IgD-negative memory B cell (primary cell): Measurements from ENCODE around the gene TMEM144. TPM values are rescaled to one million over a fixed set of nuclear protein-coding genes. Genes with fewer than 3 reads are reported as not detected.
A peak's percentile ranks its signal among the peaks of the same experiment; 100 is the strongest.
"Not testable (repeated sequence)": the region's sequence is repeated elsewhere in the genome, so short reads cannot be mapped to it uniquely, and the experiment has no call there.

Experiments used
- H3K27ac Mint-ChIP-seq, 3 donors: one replicate each; pipeline ENCODE4 v1.8.0; 2020 to 2022; ENCODE audit warnings: mild to moderate bottlenecking in 3 of 3, mixed read lengths in 3 of 3, moderate library complexity in 1 of 3
- H3K27me3 Mint-ChIP-seq: one replicate; pipeline ENCODE4 v1.8.0; 2021; ENCODE audit warnings: mixed read lengths
- H3K36me3 Mint-ChIP-seq: one replicate; pipeline ENCODE4 v1.8.0; 2020; ENCODE audit warnings: mild to moderate bottlenecking, mixed read lengths
- H3K4me1 Mint-ChIP-seq, 3 donors: one replicate each; pipeline ENCODE4 v1.8.0; 2020 to 2022; ENCODE audit warnings: mixed read lengths in 3 of 3, mild to moderate bottlenecking in 1 of 3
- H3K4me3 Mint-ChIP-seq, 4 donors: one replicate each; pipeline ENCODE4 v1.8.0; 2020 to 2022; ENCODE audit warnings: mild to moderate bottlenecking in 4 of 4, mixed read lengths in 4 of 4, moderate library complexity in 3 of 4
- H3K9me3 Mint-ChIP-seq, 3 donors: one replicate each; pipeline ENCODE4 v1.8.0; 2020 to 2021; ENCODE audit warnings: mixed read lengths in 3 of 3, mild to moderate bottlenecking in 1 of 3
- polyA plus RNA-seq: library from polyadenylated mRNA; unstranded; fragments of 300-500 nt; fragmentation: Illumina TruSeq; gene quantifications from one replicate; pipeline ENCODE4 v1.2.3, GENCODE V29; 2021

TMEM144 gene
- polyA plus RNA-seq, 1 donor from 2014 or later: not detected

DNA sequence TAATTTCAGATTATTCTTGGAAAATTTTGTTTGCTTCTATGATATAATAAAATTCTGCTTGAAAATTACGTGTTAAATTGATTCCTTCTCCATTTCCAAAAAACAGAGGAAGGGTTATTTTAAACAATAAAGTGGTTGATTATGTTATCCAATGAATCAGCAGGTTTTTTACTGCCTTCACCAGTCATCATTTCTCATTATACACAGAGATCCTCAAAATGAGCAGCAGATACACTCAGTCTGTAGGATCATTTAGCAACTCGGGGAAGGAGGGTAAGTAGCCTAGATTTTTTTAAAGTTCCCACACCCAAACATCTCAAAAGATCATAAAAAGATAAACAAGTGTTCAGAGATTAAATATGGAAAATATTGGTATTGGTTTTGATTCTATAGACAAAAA lies 6.8 kb upstream of the TMEM144 start:
- Mint-ChIP-seq H3K27me3 (no peaks in the 10 kb centered on the region), H3K27ac (no peak overlapping the region), H3K36me3 (peaks cover 2% of the 10 kb centered on the region), H3K4me3 (no peak overlapping the region), H3K9me3 (peaks cover 0 to 4% (median 3%) of the 10 kb centered on the region in 3 donors), H3K4me1 (peaks cover 0 to 1% (median 0%) of the 10 kb centered on the region in 3 donors)

DNA sequence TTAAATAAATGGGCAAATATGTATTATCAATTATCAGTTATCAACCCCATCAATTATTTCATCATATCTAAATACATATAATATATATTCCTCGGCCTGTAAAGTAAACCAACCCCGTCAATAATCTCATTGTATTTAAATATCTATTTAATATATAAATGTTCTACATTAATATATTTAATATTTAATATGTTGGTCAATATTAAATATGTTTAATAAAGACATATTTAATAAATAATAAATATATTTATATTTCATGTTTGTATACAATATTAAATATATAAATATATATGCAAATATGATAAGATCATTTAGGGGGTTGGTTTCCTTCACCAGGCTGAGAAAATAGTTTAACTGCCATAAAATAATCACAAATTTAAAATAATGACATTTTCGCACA lies 6.4 kb upstream of the TMEM144 start:
- no peak overlapping the region for H3K27ac Mint-ChIP-seq
- H3K36me3 Mint-ChIP-seq: peaks cover 2% of the 10 kb centered on the region
- H3K27me3 Mint-ChIP-seq: no peaks in the 10 kb centered on the region
- H3K4me3 Mint-ChIP-seq: no peak overlapping the region
- H3K9me3 Mint-ChIP-seq: peaks cover 0 to 4% (median 3%) of the 10 kb centered on the region in 3 donors
- H3K4me1 Mint-ChIP-seq: peaks cover 0 to 2% (median 0%) of the 10 kb centered on the region in 3 donors

DNA sequence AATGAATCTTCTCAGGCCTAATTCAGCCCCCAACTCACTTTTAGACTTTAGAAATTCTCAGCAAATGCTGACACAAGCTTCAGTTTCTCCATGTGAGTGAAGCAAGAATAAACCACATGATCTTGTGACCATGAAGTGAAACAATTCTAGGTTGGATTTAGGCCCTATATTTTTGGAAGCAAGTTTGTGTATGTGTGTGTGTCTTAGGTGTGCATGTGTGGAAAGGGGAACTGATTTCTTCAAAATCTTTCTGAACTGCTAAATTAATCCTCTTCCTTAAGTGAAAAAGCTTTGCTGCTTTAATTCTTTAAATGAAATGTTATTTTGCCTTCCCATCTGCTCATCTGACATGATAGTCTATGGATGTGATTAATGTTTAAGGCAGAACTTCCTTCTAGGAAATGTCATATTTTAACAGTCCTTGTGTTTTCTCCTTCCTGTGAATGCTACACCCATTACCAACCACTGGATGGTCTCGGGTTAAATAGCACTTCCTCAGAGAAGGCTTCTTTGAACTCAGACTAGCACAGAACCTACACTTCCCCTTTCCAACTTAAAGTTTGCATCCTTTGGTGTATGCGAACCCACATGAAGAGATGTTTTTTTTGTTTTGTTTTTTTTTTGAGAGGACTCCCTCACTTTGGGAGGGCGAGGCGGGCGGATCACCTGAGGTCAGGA lies 1.2 kb upstream of the TMEM144 start:
- Mint-ChIP-seq H3K27ac (no peak overlapping the region), H3K27me3 (peaks cover 10% of the 10 kb centered on the region), H3K9me3 (peaks cover 0 to 4% (median 3%) of the 10 kb centered on the region in 3 donors), H3K36me3 (peaks cover 2% of the 10 kb centered on the region), H3K4me1 (peaks cover 0 to 7% (median 0%) of the 10 kb centered on the region in 3 donors), H3K4me3 (no peak overlapping the region)

DNA sequence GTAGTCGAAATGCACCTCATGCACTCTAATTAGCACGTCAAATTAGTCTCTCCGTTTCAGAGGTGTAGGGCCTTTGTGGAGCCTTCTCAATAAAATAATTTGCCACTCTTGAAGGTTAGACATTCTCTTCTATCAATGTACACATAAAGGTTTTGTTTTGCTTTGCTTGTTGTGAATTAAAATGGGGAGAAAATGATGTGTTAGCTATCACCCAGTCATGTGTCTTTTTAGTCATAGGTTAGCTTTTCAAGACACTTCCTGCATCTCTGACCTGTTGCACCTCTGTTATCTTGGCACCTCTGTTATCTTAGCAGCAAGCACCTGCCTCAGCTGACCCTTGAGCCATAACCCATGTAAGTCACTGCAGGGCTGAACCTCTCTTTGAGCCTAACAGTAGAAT lies 936 bp downstream of the TMEM144 start:
- H3K27ac Mint-ChIP-seq: no peak overlapping the region
- H3K36me3 Mint-ChIP-seq: no peaks in the 10 kb centered on the region
- H3K4me1 Mint-ChIP-seq: peaks cover 0 to 7% (median 0%) of the 10 kb centered on the region in 3 donors
- H3K4me3 Mint-ChIP-seq: no peak overlapping the region
- peaks cover 0 to 2% (median 0%) of the 10 kb centered on the region in 3 donors for H3K9me3 Mint-ChIP-seq
- peaks cover 10% of the 10 kb centered on the region for H3K27me3 Mint-ChIP-seq

DNA sequence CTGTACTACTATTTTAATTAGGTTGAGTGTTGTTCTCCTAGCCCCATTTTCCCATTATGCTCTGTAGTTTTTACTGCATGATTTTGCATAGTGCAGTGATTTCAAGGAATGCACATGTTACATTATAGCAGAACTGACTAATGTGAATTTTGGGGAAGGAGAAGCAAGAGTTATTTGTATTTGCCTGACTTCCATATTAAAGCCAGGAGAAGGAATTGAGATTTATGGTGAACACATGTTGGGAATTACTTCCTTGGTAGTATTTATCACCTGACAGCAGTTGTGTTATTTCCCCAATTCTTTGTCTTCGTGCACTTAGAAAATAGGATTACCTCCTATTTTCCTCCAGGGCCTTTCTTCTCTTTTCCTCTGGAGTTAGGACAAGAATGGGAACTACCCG lies 3.2 kb downstream of the TMEM144 start:
- H3K4me1 Mint-ChIP-seq: peaks cover 0 to 7% (median 0%) of the 10 kb centered on the region in 3 donors
- H3K27ac Mint-ChIP-seq: no peak overlapping the region
- H3K36me3 Mint-ChIP-seq: no peaks in the 10 kb centered on the region
- no peaks in the 10 kb centered on the region for H3K9me3 Mint-ChIP-seq
- no peak overlapping the region for H3K4me3 Mint-ChIP-seq
- H3K27me3 Mint-ChIP-seq: peaks cover 13% of the 10 kb centered on the region

DNA sequence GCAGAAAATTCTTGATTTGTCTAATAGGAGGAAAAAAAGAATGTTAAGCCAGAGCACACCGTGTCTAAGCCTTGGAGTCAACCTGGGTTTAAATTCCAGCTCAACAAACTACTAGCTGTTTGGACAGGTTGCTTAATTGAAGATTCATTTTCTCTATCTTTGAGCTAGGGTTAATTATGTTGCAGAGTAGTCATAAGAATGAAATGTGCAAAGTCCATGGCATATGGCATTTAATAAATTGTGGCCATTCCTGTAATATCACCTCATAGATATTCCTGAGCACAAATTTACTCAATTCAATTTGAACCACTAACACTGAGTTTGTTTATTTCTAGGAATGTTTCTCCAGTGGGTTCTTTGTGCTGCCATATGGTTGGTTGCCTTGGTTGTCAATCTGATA lies 4.6 kb downstream of the TMEM144 start:
- H3K27me3 Mint-ChIP-seq: peaks cover 13% of the 10 kb centered on the region
- H3K36me3 Mint-ChIP-seq: no peaks in the 10 kb centered on the region
- H3K4me1 Mint-ChIP-seq: peaks cover 0 to 2% (median 0%) of the 10 kb centered on the region in 3 donors
- H3K27ac Mint-ChIP-seq: no peak overlapping the region
- H3K4me3 Mint-ChIP-seq: no peak overlapping the region
- peaks cover 0 to 1% (median 0%) of the 10 kb centered on the region in 3 donors for H3K9me3 Mint-ChIP-seq

DNA sequence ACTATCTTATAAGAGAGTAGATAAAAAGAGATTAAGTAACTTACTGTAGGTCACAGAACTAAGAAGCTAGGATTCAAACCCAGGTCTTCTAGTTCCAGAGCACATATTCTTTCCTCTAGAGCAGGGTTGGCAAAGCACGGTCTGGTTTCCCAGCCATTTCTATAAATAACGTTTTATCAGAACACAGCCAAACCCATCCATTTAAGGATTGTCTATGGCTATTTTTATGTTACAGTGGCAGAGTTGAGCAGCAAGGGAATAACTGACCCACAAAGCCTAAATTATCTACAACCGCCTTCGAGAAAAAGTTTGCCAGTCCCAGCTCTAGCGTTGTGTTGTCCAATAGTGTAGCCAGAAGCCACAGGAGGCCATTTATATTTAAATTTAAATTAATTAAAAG lies 7.5 kb downstream of the TMEM144 start:
- peaks cover 5% of the 10 kb centered on the region for H3K27me3 Mint-ChIP-seq
- H3K27ac Mint-ChIP-seq: no peak overlapping the region
- H3K4me3 Mint-ChIP-seq: no peak overlapping the region
- H3K9me3 Mint-ChIP-seq: peaks cover 0 to 1% (median 0%) of the 10 kb centered on the region in 3 donors
- H3K4me1 Mint-ChIP-seq: no peaks in the 10 kb centered on the region
- no peaks in the 10 kb centered on the region for H3K36me3 Mint-ChIP-seq

DNA sequence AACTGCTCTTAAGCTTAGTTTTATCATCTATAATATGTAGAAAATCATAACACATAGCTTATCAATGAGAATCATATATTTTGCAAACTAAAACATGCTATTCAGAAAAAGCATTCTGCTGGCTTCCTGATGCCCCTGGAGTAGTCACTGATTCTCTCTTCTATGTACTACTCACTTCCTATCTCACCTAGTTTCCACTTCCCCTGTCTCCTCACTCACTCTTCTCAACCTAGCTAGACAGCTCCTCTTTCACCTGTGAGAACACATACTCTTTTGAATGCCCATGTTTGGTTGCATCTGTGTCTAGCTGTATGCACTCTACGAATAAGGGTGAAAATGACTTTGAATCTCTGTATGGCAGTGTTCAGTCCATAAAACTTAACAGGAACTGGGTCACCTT lies 9.3 kb downstream of the TMEM144 start:
- H3K4me1 Mint-ChIP-seq: peaks cover 0 to 2% (median 0%) of the 10 kb centered on the region in 3 donors
- H3K36me3 Mint-ChIP-seq: no peaks in the 10 kb centered on the region
- H3K27ac Mint-ChIP-seq: no peak overlapping the region
- H3K9me3 Mint-ChIP-seq: peaks cover 0 to 1% (median 0%) of the 10 kb centered on the region in 3 donors
- no peak overlapping the region for H3K4me3 Mint-ChIP-seq
- H3K27me3 Mint-ChIP-seq: peaks cover 3% of the 10 kb centered on the region

DNA sequence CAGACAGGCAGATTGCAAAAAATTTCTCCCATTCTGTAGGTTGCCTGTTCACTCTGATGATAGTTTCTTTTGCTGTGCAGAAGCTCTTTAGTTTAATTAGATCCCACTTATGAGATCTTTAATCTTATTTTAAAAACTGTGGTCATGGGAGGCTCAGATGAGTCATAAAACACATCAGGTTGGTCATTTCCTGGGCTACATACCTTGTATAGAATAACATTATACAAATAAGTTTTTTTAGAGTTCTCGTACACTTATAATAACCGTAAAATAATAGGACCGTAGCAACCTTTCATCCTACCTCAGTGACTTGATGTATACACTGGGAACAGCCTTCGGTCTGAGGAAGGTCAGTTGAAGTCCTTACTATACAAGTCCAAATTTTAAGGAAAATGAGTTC lies 14.0 kb downstream of the TMEM144 start:
- not testable (repeated sequence) for H3K9me3 Mint-ChIP-seq, H3K4me3 Mint-ChIP-seq, H3K36me3 Mint-ChIP-seq, H3K27ac Mint-ChIP-seq, H3K4me1 Mint-ChIP-seq, H3K27me3 Mint-ChIP-seq

DNA sequence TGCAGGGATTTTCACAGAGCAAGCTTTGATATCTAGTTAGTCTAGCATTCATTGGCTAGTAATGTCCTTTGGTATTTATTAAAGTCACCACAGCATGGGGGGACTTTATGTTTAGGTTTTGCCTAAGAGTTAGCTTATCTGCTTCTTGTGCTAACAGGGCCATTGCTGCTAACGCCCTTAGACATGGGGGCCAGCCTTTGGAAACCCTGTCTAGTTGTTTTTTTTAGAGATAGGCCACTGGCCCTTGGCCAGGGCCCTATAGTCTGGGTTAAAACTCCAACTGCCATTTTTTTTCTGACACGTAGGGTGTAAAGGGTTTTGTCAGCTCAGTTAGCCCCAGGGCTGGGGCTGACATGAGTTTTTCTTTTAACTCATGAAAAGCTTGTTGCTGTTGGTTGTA lies 14.7 kb downstream of the TMEM144 start:
- not testable (repeated sequence) for H3K27ac Mint-ChIP-seq, H3K36me3 Mint-ChIP-seq, H3K27me3 Mint-ChIP-seq, H3K4me3 Mint-ChIP-seq, H3K9me3 Mint-ChIP-seq, H3K4me1 Mint-ChIP-seq

DNA sequence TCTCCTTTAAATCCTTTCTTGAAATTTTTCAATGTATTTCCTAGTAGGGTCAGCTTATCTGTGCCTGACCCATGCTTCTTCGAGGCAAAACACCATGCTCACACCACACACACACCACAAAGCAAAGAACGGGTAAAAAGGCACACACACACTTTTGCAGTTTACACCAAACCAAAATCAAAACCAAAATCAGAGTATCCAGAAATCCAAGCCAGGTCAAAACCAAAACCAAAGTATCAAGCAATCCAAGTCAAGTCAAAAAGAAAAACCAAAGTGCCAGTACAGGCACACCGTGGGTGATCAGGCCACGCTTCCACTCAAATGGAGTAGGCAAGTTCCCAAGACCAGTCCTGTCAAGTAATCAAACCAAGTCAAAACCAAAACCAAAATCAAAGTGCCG lies 17.6 kb downstream of the TMEM144 start:
- not testable (repeated sequence) for H3K9me3 Mint-ChIP-seq, H3K36me3 Mint-ChIP-seq, H3K27ac Mint-ChIP-seq

DNA sequence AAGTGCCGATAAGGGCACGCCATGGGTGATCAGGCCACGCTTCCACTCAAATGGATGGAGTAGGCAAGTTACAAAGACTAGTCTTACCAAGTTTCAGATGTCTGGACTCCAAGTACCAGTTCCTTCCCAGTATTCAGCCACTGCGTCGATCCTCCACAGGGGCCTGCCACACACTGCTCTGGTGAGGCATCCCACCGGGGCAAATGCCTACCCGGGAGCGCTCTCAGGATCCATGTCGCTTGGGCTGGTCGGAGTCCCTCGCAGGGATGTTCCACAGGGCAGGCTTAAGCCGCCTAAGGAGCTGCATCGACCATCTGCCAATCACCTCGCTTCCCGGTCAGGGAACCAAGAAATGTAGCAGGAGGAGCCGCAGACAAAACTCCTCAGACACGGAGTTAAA lies 18.1 kb downstream of the TMEM144 start:
- H3K27me3 Mint-ChIP-seq, H3K9me3 Mint-ChIP-seq, H3K27ac Mint-ChIP-seq, H3K36me3 Mint-ChIP-seq, H3K4me3 Mint-ChIP-seq, H3K4me1 Mint-ChIP-seq: not testable (repeated sequence)

More for the DNA sequence above, 17.6 kb downstream of the TMEM144 start:
- not testable (repeated sequence) for H3K4me1 Mint-ChIP-seq, H3K27me3 Mint-ChIP-seq
- peak overlapping the region in 1 of 4 donors; percentile 25 for H3K4me3 Mint-ChIP-seq

DNA sequence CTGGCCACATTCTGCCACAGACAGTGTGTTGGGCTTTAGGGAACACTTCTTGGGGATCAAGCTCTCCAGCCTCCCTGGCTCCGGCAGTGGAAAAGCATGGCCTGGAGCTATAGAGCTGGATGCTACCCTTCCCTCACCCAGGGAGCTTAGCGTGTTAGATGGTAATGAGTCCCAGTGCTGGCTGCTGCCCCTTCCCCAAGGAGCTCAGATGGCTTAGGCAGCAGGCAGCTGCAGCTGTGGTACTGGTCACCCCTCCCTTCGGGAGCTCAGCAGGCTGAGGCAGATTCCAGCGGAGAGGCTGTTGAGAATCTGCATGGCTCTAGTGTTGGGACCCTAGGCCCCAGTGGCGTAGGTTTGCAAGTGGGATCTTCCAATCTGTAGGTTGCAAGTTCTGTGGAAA lies 19.5 kb downstream of the TMEM144 start:
- peaks cover 2 to 7% (median 6%) of the 10 kb centered on the region in 3 donors for H3K9me3 Mint-ChIP-seq
- H3K27ac Mint-ChIP-seq: no peak overlapping the region
- peaks cover 4% of the 10 kb centered on the region for H3K27me3 Mint-ChIP-seq
- no peaks in the 10 kb centered on the region for H3K36me3 Mint-ChIP-seq
- no peaks in the 10 kb centered on the region for H3K4me1 Mint-ChIP-seq
- H3K4me3 Mint-ChIP-seq: no peak overlapping the region

DNA sequence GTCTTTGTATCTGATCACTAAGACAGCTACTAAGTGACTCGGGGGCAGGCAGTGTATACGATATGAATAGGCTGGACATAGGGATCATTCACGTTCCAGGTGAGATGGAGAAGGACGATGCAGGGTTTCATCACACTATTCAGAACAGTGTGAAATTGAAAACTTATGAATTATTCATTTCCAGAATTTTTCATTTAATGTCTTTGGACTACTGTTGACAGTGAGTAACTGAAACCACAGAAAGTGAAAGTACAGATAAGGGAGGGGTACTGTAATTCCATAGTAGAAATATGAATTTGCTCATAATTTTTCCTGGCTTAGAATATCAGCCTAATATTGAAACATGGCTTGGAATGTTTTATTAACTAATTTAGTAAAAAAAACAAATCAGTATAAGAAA lies 24.4 kb downstream of the TMEM144 start:
- Mint-ChIP-seq H3K9me3 (peaks cover 2 to 7% (median 6%) of the 10 kb centered on the region in 3 donors), H3K36me3 (no peaks in the 10 kb centered on the region), H3K27me3 (no peaks in the 10 kb centered on the region), H3K4me1 (no peaks in the 10 kb centered on the region), H3K27ac (no peak overlapping the region), H3K4me3 (no peak overlapping the region)

DNA sequence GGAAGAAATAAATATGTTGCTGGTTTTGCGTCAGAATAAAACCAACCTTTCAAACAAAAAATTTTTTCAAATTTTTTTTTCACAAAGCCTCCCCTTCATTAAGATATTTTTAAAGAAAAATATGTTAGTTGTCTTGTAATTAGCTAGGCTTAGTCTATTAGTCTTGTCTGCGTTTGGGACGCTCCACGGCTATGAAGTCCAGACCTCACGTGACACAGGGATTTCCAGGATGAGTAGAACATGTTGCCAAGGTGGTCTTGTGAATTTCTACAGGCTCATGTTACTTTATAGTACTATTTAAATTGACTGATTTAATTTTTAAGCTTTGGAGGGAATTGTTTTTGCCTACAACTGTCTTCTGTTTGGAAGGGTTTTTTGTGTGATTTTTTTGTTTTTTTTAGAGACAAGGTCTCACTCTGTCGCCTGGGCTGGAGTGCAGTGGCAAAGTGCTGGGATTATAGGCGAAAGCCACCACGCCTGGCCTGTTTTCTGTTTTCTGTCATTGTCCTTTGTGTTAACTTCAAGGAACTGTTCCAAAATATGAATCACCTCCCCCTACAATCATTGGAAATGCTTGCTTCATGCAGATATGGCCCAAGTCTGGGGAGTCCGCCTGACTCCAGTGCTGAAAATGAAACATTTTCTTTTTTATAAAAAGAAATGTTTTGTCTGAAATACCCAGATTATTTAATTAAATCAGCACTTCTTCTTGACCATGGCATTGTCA lies 26.2 kb downstream of the TMEM144 start:
- Mint-ChIP-seq H3K27me3 (no peaks in the 10 kb centered on the region), H3K4me1 (no peaks in the 10 kb centered on the region), H3K36me3 (no peaks in the 10 kb centered on the region), H3K4me3 (no peak overlapping the region), H3K9me3 (peaks cover 1 to 7% (median 4%) of the 10 kb centered on the region in 3 donors), H3K27ac (no peak overlapping the region)

DNA sequence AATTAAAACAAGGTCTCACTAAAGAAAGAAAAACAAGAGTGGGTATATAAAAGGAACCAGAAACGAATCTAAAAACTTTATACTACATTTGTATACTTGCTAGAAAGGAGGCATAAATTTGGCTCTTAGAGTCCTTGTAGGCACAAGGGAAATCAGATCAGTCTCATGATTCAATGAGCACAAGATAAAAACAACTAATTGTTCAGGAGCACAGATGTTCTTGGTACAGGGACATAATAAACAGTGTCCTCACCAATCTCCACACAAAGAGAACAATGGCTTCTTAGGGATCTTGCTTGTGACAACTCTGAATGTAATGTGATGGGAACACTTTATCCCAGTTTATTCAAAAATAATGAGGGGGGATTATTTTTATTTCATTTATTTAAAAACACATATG lies 28.3 kb downstream of the TMEM144 start:
- Mint-ChIP-seq H3K27ac (no peak overlapping the region), H3K9me3 (no peaks in the 10 kb centered on the region), H3K4me1 (no peaks in the 10 kb centered on the region), H3K36me3 (no peaks in the 10 kb centered on the region), H3K4me3 (no peak overlapping the region), H3K27me3 (no peaks in the 10 kb centered on the region)
